GM23248 (cell line): ENCODE results near the gene KIFC3. TPM values are rescaled to one million over a fixed set of nuclear protein-coding genes. Genes with fewer than 3 reads are reported as not detected.
A peak's percentile ranks its signal among the peaks of the same experiment; 100 is the strongest.

ENCODE experiments used
- DNase-seq: peaks from one replicate; pipeline ENCODE4 v3.0.0-alpha.2; 2015
- H2AFZ ChIP-seq: fragments of 200-600 bp; sonication (generic); 2 replicates; pipeline ENCODE4 v1.6.1; 2016; ENCODE audit warnings: antibody characterized with exemption
- H3F3A ChIP-seq: fragments of 200-600 bp; sonication (generic); 2 replicates; pipeline ENCODE4 v1.6.1; 2016; ENCODE audit warnings: mild to moderate bottlenecking, antibody characterized with exemption, mixed run types; ENCODE audit not compliant: insufficient read depth
- H3K27ac ChIP-seq: fragments of 200-600 bp; sonication (generic); 2 replicates; pipeline ENCODE4 v1.5.1; 2016; ENCODE audit warnings: mild to moderate bottlenecking
- H3K27me3 ChIP-seq: fragments of 200-600 bp; sonication (generic); replicated peaks from 2 replicates; pipeline ENCODE4 v1.6.1; 2016; ENCODE audit warnings: mild to moderate bottlenecking; ENCODE audit not compliant: insufficient read depth
- H3K36me3 ChIP-seq: fragments of 200-600 bp; sonication (generic); 2 replicates; pipeline ENCODE4 v1.6.1; 2016; ENCODE audit warnings: low read depth, mild to moderate bottlenecking
- H3K4me1 ChIP-seq: fragments of 200-600 bp; sonication (generic); 2 replicates; pipeline ENCODE4 v1.6.1; 2016; ENCODE audit warnings: mild to moderate bottlenecking; ENCODE audit not compliant: insufficient read depth
- H3K4me2 ChIP-seq: fragments of 200-600 bp; sonication (generic); one replicate; pipeline ENCODE4 v1.6.1; 2016; ENCODE audit warnings: mild to moderate bottlenecking; ENCODE audit not compliant: unreplicated experiment
- H3K4me3 ChIP-seq: fragments of 200-600 bp; sonication (generic); 2 replicates; pipeline ENCODE4 v1.5.1; 2016; ENCODE audit warnings: mild to moderate bottlenecking
- H3K79me2 ChIP-seq: fragments of 200-600 bp; sonication (generic); 2 replicates; pipeline ENCODE4 v1.6.1; 2016; ENCODE audit warnings: mild to moderate bottlenecking; ENCODE audit not compliant: insufficient read depth
- H3K9ac ChIP-seq: fragments of 200-600 bp; sonication (generic); 2 replicates; pipeline ENCODE4 v1.6.1; 2016; ENCODE audit warnings: mild to moderate bottlenecking
- H3K9me2 ChIP-seq: fragments of 200-600 bp; sonication (generic); 2 replicates; pipeline ENCODE4 v1.6.1; 2016; ENCODE audit warnings: mixed run types, mild to moderate bottlenecking, moderate library complexity; ENCODE audit not compliant: insufficient read depth
- H3K9me3 ChIP-seq: fragments of 200-600 bp; sonication (generic); one replicate; pipeline ENCODE4 v1.6.1; 2017; ENCODE audit warnings: low read depth
- H4K20me1 ChIP-seq: fragments of 200-600 bp; sonication (generic); 2 replicates; pipeline ENCODE4 v1.6.0; 2016; ENCODE audit not compliant: insufficient read depth
- EZH2 ChIP-seq: fragments of 200-600 bp; sonication (generic); IDR thresholded peaks from 2 replicates; pipeline ENCODE4 v1.6.1; 2018; ENCODE audit warnings: antibody characterized with exemption, mild to moderate bottlenecking; ENCODE audit not compliant: insufficient read depth, poor library complexity, severe bottlenecking
- EZH2phosphoT487 ChIP-seq: fragments of 200-600 bp; sonication (generic); IDR thresholded peaks from 2 replicates; pipeline ENCODE4 v1.6.1; 2018; ENCODE audit warnings: antibody characterized with exemption, moderate library complexity, mild to moderate bottlenecking, low read depth; ENCODE audit not compliant: insufficient read depth
- WGBS, 2 experiments: methylation state at CpG; one replicate each; pipeline ENCODE4 v1.1.6; 2015 to 2017; ENCODE audit warnings: low lambda C conversion rate in 2 of 2, low coverage in 1 of 2; ENCODE audit errors: missing lambda C conversion rate in 2 of 2; 5-methylcytosine and 5-hydroxymethylcytosine counted together
- in situ Hi-C: fragments of 300-500 bp; cut with MboI; formaldehyde crosslinking; loops from 2 replicates; pipeline ENCODE4 v1.15.0; 2020
- polyA plus RNA-seq: library from polyadenylated mRNA; unstranded; fragments of >200 nt; fragmentation: Nextera tagmentation; extraction: Ambion mirVana; gene quantifications from 2 replicates; pipeline ENCODE4 v1.2.1, GENCODE V29; 2016
- total RNA-seq: library from RNA; depleted of rRNA; stranded (reverse); fragments of >200 nt; shearing (Covaris generic); gene quantifications from 2 replicates; pipeline ENCODE4 v1.2.3, GENCODE V29; 2014

The KIFC3 gene
- total and polyA plus RNA-seq, 2 experiments from 2014 or later = 27.0 to 65.3 TPM

DNA sequence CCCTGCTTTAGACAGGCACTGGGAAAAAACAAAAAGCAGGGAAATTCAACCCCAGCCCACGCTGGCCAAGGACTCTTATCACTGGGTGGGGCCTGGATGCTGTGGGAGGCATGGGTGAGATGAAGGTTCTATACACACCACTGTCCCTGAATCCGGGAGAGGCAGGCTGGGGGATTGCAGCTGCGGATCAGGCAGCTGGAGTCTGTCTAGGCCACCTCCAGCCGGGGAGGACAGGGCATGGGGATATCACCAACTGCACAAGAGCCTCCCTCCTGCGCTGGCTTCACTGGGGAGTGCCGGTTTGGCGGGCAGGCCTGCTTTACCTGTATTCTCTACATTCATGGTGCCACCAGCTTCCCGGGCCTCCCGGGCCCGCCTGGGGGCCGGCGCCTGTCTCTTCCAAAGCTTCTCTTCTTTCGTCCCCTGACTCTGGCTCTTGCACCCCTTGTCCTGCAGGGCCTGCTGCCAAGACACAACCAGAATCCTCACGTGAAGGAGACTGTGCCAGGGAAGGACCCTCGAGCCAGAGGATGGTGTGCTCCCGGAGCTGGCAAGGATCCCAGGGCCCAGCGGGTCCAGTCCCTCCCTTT, 13.9 kb downstream of the KIFC3 start:
- no peak for DNase-seq
- H3F3A ChIP-seq = no peaks in the 10 kb centered on the region
- no peak overlapping the region for H3K4me2 ChIP-seq
- no peak overlapping the region for H3K27ac ChIP-seq
- H3K27me3 ChIP-seq = no peaks in the 10 kb centered on the region
- H2AFZ ChIP-seq = no peak overlapping the region
- no peaks in the 10 kb centered on the region for H4K20me1 ChIP-seq
- no peaks in the 10 kb centered on the region for H3K9me2 ChIP-seq
- no peaks in the 10 kb centered on the region for H3K79me2 ChIP-seq
- peaks cover 12% of the 10 kb centered on the region; the same call in 1 of the 2 replicates for H3K36me3 ChIP-seq
- in situ Hi-C loops = no loop called here
- WGBS, 2 experiments = 64 to 66% methylated on average over 12 to 17 of the region's 17 CpGs
- TF ChIP-seq EZH2 (no peak), EZH2phosphoT487 (no peak)
- no peaks in the 10 kb centered on the region for H3K9me3 ChIP-seq
- no peaks in the 10 kb centered on the region for H3K4me1 ChIP-seq
- no peak overlapping the region for H3K4me3 ChIP-seq
- no peak overlapping the region for H3K9ac ChIP-seq

- Histone ChIP-seq H3K27me3 (no peaks in the 10 kb centered on the region), H3K4me2 (no peak overlapping the region), H3K9me2 (no peaks in the 10 kb centered on the region), H3K27ac (no peak overlapping the region), H3F3A (peaks cover 5% of the 10 kb centered on the region; the same call in 1 of the 2 replicates), H3K79me2 (no peaks in the 10 kb centered on the region), H3K36me3 (peaks cover 9% of the 10 kb centered on the region; the same call in 1 of the 2 replicates), H4K20me1 (no peaks in the 10 kb centered on the region), H3K9me3 (no peaks in the 10 kb centered on the region), H3K9ac (no peak overlapping the region), H3K4me3 (no peak overlapping the region), H3K4me1 (no peaks in the 10 kb centered on the region), H2AFZ (no peak overlapping the region)
- whole genome bisulfite sequencing, 2 experiments = 81 to 89% methylated on average over 7 to 8 of the region's 8 CpGs
- in situ Hi-C loops = no loop called here
- TF ChIP-seq EZH2 = no peak
- TF ChIP-seq EZH2phosphoT487 = no peak
- DNase-seq = no peak
These were observed 14.8 kb downstream of the KIFC3 start for GRCh38 chr16:57787519-57787905.

- no peaks in the 10 kb centered on the region for H4K20me1 ChIP-seq
- H3K9ac ChIP-seq = no peak overlapping the region
- H3K4me3 ChIP-seq = no peak overlapping the region
- no peaks in the 10 kb centered on the region for H3K79me2 ChIP-seq
- H2AFZ ChIP-seq = no peak overlapping the region
- in situ Hi-C loops = no loop called here
- H3K4me2 ChIP-seq = no peak overlapping the region
- H3K27ac ChIP-seq = no peak overlapping the region
- peaks cover 9% of the 10 kb centered on the region; the same call in 1 of the 2 replicates for H3K36me3 ChIP-seq
- TF ChIP-seq EZH2phosphoT487 = no peak
- no peak for TF ChIP-seq EZH2
- no peaks in the 10 kb centered on the region for H3K4me1 ChIP-seq
- no peaks in the 10 kb centered on the region for H3K27me3 ChIP-seq
- H3F3A ChIP-seq = peaks cover 5% of the 10 kb centered on the region; the same call in 1 of the 2 replicates
- 45 to 51% methylated on average over 22 to 26 of the region's 26 CpGs for WGBS, 2 experiments
- no peaks in the 10 kb centered on the region for H3K9me3 ChIP-seq
- no peaks in the 10 kb centered on the region for H3K9me2 ChIP-seq
- peak; percentile 59 for DNase-seq
These were observed 15.4 kb downstream of the KIFC3 start for GRCh38 chr16:57786632-57787518.

GRCh38 chr16:57785924-57786323, 16.4 kb downstream of the KIFC3 start:
- Histone ChIP-seq H4K20me1 (no peaks in the 10 kb centered on the region), H3K36me3 (peaks cover 9% of the 10 kb centered on the region; the same call in 1 of the 2 replicates), H3K27me3 (no peaks in the 10 kb centered on the region), H3K9me3 (no peaks in the 10 kb centered on the region), H3K4me3 (no peak overlapping the region), H2AFZ (no peak overlapping the region), H3K27ac (no peak overlapping the region), H3K9ac (no peak overlapping the region), H3K9me2 (no peaks in the 10 kb centered on the region), H3K4me2 (no peak overlapping the region), H3F3A (peaks cover 5% of the 10 kb centered on the region; the same call in 1 of the 2 replicates), H3K79me2 (peaks cover 9% of the 10 kb centered on the region; the same call in 1 of the 2 replicates), H3K4me1 (no peaks in the 10 kb centered on the region)
- in situ Hi-C loops = no loop called here
- TF ChIP-seq EZH2phosphoT487 (no peak), EZH2 (no peak)
- DNase-seq = no peak
- 93% methylated on average over 8 of the region's 8 CpGs for WGBS, 2 experiments
